HEK293T (cell line): Measurements from ENCODE around the gene TCF25.
A peak's percentile ranks its signal among the peaks of the same experiment; 100 is the strongest.

ENCODE experiments used
- CTCF ChIA-PET: fragments of 350-600 bp; formaldehyde crosslinking; extraction: SDS; loops from one replicate; lab custom pipeline; 2021; ENCODE audit warnings: antibody characterized with exemption, inconsistent platforms; lab: Yijun Ruan, JAX
- POLR2A ChIA-PET: fragments of 350-600 bp; formaldehyde crosslinking; extraction: SDS; loops from one replicate; lab custom pipeline; 2020; ENCODE audit warnings: antibody characterized with exemption, inconsistent platforms; lab: Yijun Ruan, JAX
- DNase-seq: peaks from one replicate; pipeline ENCODE4 v3.0.0; 2012; ENCODE audit warnings: mixed read lengths; ENCODE audit errors: extremely low spot score
- ARNT ChIP-seq: fragments of 450-650 bp; IDR thresholded peaks from 2 replicates; pipeline ENCODE4 v1.6.1; 2017; ENCODE audit warnings: mild to moderate bottlenecking
- BHLHE40 ChIP-seq: fragments of 450-650 bp; IDR thresholded peaks from 2 replicates; pipeline ENCODE4 v1.6.1; 2016; ENCODE audit warnings: mild to moderate bottlenecking, moderate library complexity, borderline replicate concordance
- CTBP1 ChIP-seq: fragments of 450-650 bp; IDR thresholded peaks from 2 replicates; pipeline ENCODE4 v1.6.1; 2016; ENCODE audit warnings: borderline replicate concordance
- ELF4 ChIP-seq: fragments of 450-650 bp; IDR thresholded peaks from 2 replicates; pipeline ENCODE4 v1.6.1; 2017; ENCODE audit warnings: antibody characterized with exemption
- FOXA1 ChIP-seq: fragments of 450-650 bp; IDR thresholded peaks from 2 replicates; pipeline ENCODE4 v1.6.1; 2016; ENCODE audit warnings: mild to moderate bottlenecking
- FOXK2 ChIP-seq: fragments of 450-650 bp; IDR thresholded peaks from 2 replicates; pipeline ENCODE4 v1.6.1; 2016; ENCODE audit warnings: mild to moderate bottlenecking
- FOXM1 ChIP-seq: fragments of 450-650 bp; IDR thresholded peaks from 2 replicates; pipeline ENCODE4 v1.6.1; 2017; ENCODE audit warnings: mild to moderate bottlenecking, borderline replicate concordance
- HDGF ChIP-seq: fragments of 450-650 bp; IDR thresholded peaks from 2 replicates; pipeline ENCODE4 v1.6.1; 2017; ENCODE audit warnings: antibody characterized with exemption, borderline replicate concordance
- L3MBTL2 ChIP-seq: fragments of 450-650 bp; conservative IDR thresholded peaks from 2 replicates; pipeline ENCODE4 v1.6.1; 2016; ENCODE audit warnings: mild to moderate bottlenecking
- LEF1 ChIP-seq: fragments of 450-650 bp; IDR thresholded peaks from 2 replicates; pipeline ENCODE4 v1.6.1; 2017; ENCODE audit warnings: mild to moderate bottlenecking, borderline replicate concordance
- NFRKB ChIP-seq: fragments of 450-650 bp; IDR thresholded peaks from 2 replicates; pipeline ENCODE4 v1.6.1; 2016; ENCODE audit warnings: mild to moderate bottlenecking, moderate library complexity
- PKNOX1 ChIP-seq: fragments of 450-650 bp; IDR thresholded peaks from 2 replicates; pipeline ENCODE4 v1.6.1; 2016
- SP1 ChIP-seq: fragments of 450-650 bp; IDR thresholded peaks from 2 replicates; pipeline ENCODE4 v1.6.1; 2017
- SUZ12 ChIP-seq: fragments of 450-650 bp; IDR thresholded peaks from 2 replicates; pipeline ENCODE4 v1.6.1; 2016; ENCODE audit warnings: mild to moderate bottlenecking
- TARDBP ChIP-seq: fragments of 450-650 bp; IDR thresholded peaks from 2 replicates; pipeline ENCODE4 v1.6.1; 2016
- ZNF384 ChIP-seq: fragments of 450-650 bp; IDR thresholded peaks from 2 replicates; pipeline ENCODE4 v1.6.1; 2016

TCF25 gene

DNA sequence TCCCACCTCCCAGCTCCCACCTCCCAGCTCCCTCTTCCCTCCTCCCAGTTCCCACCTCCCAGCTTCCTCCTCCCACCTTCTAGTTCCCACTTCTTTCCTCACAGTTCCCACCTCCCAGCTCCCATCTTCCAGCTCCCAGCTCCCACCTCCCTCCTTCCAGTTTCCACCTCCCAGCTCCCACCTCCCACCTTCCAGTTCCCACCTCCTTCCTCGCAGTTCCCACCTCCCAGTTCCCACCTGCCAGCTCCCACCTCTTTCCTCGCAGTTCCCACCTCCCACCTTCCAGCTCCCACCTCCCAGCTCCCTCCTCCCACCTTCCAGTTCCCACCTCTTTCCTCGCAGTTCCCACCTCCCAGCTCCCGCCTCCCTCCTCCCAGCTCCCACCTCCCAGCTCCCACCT, 34.8 kb downstream of the TCF25 start:
- ChIA-PET CTCF (interaction anchor here (0.9 to 1.8 kb wide), 2 partner anchors 13 to 14 kb away, joined by 3 to 8 read pairs; partner anchors contain the start of gene TUBB3), POLR2A (interaction anchor here (1.2 to 3.3 kb wide), 3 partner anchors 10 to 35 kb away, joined by 4 to 14 read pairs (median 6); partner anchors contain the start of genes MC1R and TCF25)
- TF ChIP-seq NFRKB (no peak), ARNT (no peak), HDGF (no peak), FOXM1 (no peak), LEF1 (no peak), SUZ12 (no peak), FOXA1 (no peak), L3MBTL2 (no peak), FOXK2 (no peak), TARDBP (no peak), SP1 (no peak), PKNOX1 (no peak), ZNF384 (no peak), ELF4 (no peak), CTBP1 (no peak), BHLHE40 (no peak)
- no peak for DNase-seq

DNA sequence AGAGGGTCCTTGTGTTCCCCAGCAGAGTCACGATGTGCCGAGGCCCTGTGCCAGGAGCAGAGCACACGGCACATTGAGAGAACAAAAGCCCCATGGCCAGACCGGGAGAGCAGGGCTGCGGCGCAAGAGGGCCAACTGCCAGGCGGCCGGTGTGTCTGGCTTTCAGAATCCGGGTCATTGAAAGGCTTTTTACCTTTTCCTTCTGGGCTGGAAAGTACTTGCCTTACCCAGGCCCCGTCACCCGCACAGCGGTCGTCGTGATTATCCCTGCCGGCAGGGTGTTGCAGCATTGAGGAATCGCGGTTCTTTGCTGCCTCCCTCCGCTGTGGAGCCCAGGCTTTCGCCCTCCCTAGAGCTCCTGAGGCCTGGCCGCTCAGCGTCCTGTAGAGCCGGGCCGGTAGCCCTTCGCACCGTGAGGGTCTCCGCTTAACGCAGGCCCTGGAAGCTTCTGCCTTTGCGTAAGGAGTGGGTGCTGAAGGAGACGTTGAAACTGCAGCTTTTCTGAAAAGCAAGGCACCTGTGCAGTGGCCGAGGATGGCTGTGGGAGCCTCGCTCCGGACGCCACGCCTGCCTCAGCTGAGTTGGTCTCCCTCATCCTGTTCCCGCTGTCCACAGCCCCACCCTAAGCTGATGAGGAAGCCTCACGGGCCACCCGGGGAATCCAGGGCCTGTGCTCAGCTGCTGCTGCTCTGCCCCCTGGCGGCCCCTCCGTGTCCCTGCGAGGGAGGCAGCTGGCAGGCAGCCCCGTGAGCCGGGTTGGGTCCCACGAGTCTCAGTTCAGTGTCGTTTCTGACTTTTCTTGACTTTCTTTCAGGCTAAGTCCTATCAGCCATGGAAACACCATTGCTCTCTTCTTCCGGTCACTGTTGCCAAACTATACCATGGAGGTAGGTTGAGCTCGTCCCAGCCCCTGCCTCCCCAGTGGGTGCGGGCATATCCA, 36.7 kb downstream of the TCF25 start:
- TF ChIP-seq TARDBP, result no peak
- no peak for TF ChIP-seq PKNOX1
- no peak for TF ChIP-seq HDGF
- no peak for TF ChIP-seq BHLHE40
- TF ChIP-seq SUZ12, result no peak
- peak; percentile 84 for DNase-seq
- ChIA-PET POLR2A (interaction anchor here (1.2 to 1.9 kb wide), 4 partner anchors 9 to 62 kb away, joined by 3 to 13 read pairs (median 8); partner anchors contain the start of genes MC1R, TCF25 and TUBB3), CTCF (interaction anchor here (1.0 to 2.1 kb wide), 8 partner anchors 9 to 204 kb away, joined by 3 to 16 read pairs (median 4); partner anchors contain the start of genes MC1R and TUBB3)

DNA sequence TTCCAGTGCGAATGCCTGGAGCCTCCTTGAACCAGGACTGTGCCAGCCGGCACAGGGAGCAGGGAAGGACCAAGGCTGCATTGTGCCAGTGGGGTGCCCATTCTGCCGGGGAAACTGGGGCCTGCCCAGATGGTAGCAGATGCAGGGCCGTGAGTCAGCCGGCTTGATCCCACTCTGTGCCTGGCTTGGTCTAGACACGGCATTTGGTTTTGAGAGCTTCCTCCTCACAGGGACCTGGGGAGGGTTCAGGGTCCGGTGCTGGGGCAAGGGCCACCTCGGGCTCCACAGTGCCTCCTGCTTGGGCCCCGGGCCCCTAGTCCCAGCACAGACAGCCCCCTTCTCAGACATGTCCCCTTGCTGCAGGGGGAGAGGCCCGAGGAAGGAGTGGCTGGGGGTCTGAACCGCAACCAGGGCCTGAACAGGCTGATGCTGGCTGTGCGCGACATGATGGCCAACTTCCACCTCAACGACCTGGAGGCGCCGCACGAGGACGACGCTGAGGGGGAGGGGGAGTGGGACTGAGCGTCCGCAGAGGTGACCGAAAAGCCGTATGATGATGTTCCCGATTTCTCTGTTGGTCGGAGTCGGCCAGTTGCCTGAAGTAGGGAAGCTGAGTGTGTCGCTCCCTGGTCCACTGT, 37.4 kb downstream of the TCF25 start:
- no peak for TF ChIP-seq NFRKB
- TF ChIP-seq TARDBP, result no peak
- no peak for TF ChIP-seq FOXK2
- no peak for TF ChIP-seq PKNOX1
- TF ChIP-seq L3MBTL2, result no peak
- no peak for TF ChIP-seq HDGF
- no peak for TF ChIP-seq BHLHE40
- no peak for TF ChIP-seq SP1
- no peak for TF ChIP-seq FOXA1
- TF ChIP-seq ELF4, result no peak
- no peak for TF ChIP-seq ARNT
- TF ChIP-seq SUZ12, result no peak
- no peak for TF ChIP-seq LEF1
- DNase-seq, result no peak
- POLR2A ChIA-PET, result interaction anchor here (1.2 to 1.9 kb wide), 4 partner anchors 8 to 62 kb away, joined by 3 to 13 read pairs (median 8); partner anchors contain the start of genes MC1R, TCF25 and TUBB3
- CTCF ChIA-PET, result interaction anchor here (1.0 to 2.1 kb wide), 7 partner anchors 8 to 205 kb away, joined by 3 to 16 read pairs (median 4); partner anchors contain the start of genes MC1R and TUBB3

- no peak for TF ChIP-seq PKNOX1
- ChIA-PET POLR2A (interaction anchor here (1.9 kb wide), 1 partner anchor 38 kb away, joined by 13 read pairs; the partner anchor contains the start of gene TCF25), CTCF (interaction anchor here (2.1 kb wide), 1 partner anchor 11 kb away, joined by 16 read pairs; the partner anchor contains the start of gene TUBB3)
- DNase-seq, result no peak
Measured at GRCh38 chr16:89911375-89911774, 38.0 kb downstream of the TCF25 start.

DNA sequence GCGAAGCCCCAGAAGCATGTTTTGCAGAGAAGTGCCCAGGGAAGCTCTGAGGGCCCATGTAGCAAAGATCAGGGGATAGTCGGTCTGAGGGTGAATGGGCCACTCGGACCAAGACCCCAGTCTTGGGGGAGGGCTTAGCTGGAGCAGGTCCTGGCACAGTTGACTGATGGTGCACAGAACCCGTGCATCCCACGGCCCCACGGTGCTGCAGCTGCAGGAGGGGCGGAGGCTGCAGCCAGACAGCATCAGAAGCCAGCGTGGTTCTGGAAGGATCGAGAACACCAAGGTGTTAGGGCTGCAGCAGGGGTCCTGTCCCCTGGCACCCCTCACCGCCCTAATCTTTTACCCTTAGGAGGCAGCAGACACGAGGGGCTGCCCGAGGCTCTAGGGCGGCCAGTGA, 38.8 kb downstream of the TCF25 start:
- no peak for DNase-seq
- CTCF ChIA-PET, result no interaction called here
- POLR2A ChIA-PET, result interaction anchor here (1.0 kb wide), 1 partner anchor 39 kb away, joined by 3 read pairs; the partner anchor contains the start of gene TCF25

More for the DNA sequence above, 38.8 kb downstream of the TCF25 start:
- TF ChIP-seq L3MBTL2, result no peak
- TF ChIP-seq FOXK2, result no peak
- TF ChIP-seq LEF1, result no peak
- no peak for TF ChIP-seq SP1
- TF ChIP-seq ZNF384, result no peak
- TF ChIP-seq TARDBP, result no peak
- TF ChIP-seq CTBP1, result no peak
- no peak for TF ChIP-seq FOXA1
- TF ChIP-seq ARNT, result no peak
- TF ChIP-seq NFRKB, result no peak
- no peak for TF ChIP-seq HDGF
- no peak for TF ChIP-seq PKNOX1
- TF ChIP-seq BHLHE40, result no peak
- TF ChIP-seq SUZ12, result no peak
- TF ChIP-seq ELF4, result no peak
- TF ChIP-seq FOXM1, result no peak
